Body of pancreas (tissue), 4 donors: ENCODE results near the gene SLC45A3.

Experiments
- POLR2A ChIP-seq, 3 donors: fragments of 450-650 bp; IDR thresholded peaks; one replicate each; pipeline ENCODE4 v1.6.1; 2016; ENCODE audit warnings: antibody characterized with exemption in 3 of 3, mild to moderate bottlenecking in 2 of 3
- TF ChIP-seq, protein P1 (sequence below), 7 experiments: fragments of 450-650 bp in 4 of 7; fragments of 200-600 bp in 3 of 7; sonication (generic) in 3 of 7; IDR thresholded peaks; one replicate each; pipeline ENCODE4 v1.5.1; 2016 to 2019; ENCODE audit warnings: antibody characterized with exemption in 7 of 7

DNA sequence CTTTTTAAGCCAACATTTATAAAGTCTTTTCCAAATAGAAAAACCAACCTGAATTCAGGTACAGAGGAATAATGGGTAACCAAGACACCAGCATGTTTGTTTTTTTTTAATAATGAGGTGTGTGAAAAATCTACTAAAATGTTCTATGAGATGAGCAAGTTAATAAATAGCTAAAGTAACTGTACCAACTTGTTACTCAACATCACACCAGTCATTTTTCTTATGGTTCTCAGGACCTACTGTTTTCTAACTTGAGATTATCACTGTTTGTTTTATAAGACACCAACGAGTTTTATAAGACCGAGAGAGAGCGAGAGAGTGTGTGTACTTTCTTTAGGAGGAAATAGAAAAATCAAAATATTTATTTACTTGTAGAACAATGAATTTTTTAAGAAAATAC lies 60.9 kb downstream of the SLC45A3 start:
- TF ChIP-seq, protein P1, sequence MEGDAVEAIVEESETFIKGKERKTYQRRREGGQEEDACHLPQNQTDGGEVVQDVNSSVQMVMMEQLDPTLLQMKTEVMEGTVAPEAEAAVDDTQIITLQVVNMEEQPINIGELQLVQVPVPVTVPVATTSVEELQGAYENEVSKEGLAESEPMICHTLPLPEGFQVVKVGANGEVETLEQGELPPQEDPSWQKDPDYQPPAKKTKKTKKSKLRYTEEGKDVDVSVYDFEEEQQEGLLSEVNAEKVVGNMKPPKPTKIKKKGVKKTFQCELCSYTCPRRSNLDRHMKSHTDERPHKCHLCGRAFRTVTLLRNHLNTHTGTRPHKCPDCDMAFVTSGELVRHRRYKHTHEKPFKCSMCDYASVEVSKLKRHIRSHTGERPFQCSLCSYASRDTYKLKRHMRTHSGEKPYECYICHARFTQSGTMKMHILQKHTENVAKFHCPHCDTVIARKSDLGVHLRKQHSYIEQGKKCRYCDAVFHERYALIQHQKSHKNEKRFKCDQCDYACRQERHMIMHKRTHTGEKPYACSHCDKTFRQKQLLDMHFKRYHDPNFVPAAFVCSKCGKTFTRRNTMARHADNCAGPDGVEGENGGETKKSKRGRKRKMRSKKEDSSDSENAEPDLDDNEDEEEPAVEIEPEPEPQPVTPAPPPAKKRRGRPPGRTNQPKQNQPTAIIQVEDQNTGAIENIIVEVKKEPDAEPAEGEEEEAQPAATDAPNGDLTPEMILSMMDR (IDR thresholded peaks at IDR 0.05) = no peak
- TF ChIP-seq POLR2A (IDR thresholded peaks at IDR 0.05) = no peak
